ENCODE data around the gene HOXD1.

GRCh38 chr2:176156807-176157498, 31.5 kb upstream of the HOXD1 start, which contains the start of gene HOXD3:
- TF ChIP-seq CTCF (conservative IDR thresholded peaks at IDR 0.05 in 1 of 2, IDR thresholded peaks at IDR 0.05 in 1 of 2; ENCODE audit: low read depth in 1 of 2, low read length in 2 of 2) (no peak), EZH2 (IDR thresholded peaks at IDR 0.05; ENCODE audit: low read length, missing control alignments) (peak; percentile 27)

All from fibroblast of lung (primary cell).